ENCODE results near the gene SPATS2L.

DNA sequence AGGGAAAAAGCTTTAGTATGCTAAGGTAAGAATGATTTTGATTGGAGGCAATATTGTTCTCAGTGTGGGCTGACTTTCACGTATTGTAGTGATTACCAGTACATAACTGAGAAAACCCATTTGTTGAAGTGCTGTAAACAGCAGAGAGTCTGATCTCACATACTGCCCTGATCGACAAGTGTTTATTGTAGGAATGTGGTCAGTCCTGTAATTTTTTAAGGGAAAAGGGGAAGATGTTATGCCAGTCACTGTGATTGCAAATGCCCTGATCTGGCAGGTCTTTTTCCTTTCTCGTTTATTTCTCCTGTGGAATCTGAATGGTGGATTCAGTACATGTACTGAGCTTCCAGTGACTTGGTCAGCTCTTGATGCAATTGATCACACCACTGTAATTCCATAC is 11.5 kb downstream of the SPATS2L start:
- TF ChIP-seq, protein P1, sequence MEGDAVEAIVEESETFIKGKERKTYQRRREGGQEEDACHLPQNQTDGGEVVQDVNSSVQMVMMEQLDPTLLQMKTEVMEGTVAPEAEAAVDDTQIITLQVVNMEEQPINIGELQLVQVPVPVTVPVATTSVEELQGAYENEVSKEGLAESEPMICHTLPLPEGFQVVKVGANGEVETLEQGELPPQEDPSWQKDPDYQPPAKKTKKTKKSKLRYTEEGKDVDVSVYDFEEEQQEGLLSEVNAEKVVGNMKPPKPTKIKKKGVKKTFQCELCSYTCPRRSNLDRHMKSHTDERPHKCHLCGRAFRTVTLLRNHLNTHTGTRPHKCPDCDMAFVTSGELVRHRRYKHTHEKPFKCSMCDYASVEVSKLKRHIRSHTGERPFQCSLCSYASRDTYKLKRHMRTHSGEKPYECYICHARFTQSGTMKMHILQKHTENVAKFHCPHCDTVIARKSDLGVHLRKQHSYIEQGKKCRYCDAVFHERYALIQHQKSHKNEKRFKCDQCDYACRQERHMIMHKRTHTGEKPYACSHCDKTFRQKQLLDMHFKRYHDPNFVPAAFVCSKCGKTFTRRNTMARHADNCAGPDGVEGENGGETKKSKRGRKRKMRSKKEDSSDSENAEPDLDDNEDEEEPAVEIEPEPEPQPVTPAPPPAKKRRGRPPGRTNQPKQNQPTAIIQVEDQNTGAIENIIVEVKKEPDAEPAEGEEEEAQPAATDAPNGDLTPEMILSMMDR (conservative IDR thresholded peaks at IDR 0.05; ENCODE audit: low read length) = no peak
- no peak for TF ChIP-seq EZH2phosphoT487 (IDR thresholded peaks at IDR 0.05; ENCODE audit: borderline replicate concordance)

Data from Loucy (cell line).